SKM-1 (cell line): Measurements from ENCODE around the gene UBE2R2.
A peak's percentile ranks its signal among the peaks of the same experiment; 100 is the strongest.
"Not testable (repeated sequence)": the region's sequence is repeated elsewhere in the genome, so short reads cannot be mapped to it uniquely, and the experiment has no call there.

Experiments
- DNase-seq: peaks from one replicate; lab custom pipeline; 2025; ENCODE audit not compliant: unreplicated experiment; lab: John Stamatoyannopoulos, UW

Gene UBE2R2

GRCh38 chr9:33798545-33798944, 18.4 kb upstream of the UBE2R2 start:
- DNase-seq: no peak

- no peak for DNase-seq
Observed at GRCh38 chr9:33799928-33800704, 16.8 kb upstream of the UBE2R2 start.

DNA sequence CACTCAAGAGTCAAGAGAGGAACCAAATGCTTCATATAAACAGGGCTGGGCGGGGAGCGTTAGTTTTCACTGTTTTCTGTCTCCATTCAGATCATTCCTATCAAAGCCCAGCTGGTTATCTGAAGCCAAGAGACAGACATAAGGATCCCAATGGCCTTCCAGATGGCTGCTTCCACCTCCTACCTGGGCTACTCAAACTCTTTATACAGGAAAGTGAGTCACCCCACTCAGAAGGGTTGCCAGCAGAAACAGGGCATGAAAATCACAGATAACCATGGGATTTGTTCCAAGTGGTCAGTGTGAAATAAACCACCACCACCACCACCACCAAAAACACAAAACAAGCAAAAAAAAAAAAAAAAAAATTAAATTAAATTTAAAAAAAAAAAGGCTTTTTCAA, 16.1 kb upstream of the UBE2R2 start:
- DNase-seq: no peak

DNA sequence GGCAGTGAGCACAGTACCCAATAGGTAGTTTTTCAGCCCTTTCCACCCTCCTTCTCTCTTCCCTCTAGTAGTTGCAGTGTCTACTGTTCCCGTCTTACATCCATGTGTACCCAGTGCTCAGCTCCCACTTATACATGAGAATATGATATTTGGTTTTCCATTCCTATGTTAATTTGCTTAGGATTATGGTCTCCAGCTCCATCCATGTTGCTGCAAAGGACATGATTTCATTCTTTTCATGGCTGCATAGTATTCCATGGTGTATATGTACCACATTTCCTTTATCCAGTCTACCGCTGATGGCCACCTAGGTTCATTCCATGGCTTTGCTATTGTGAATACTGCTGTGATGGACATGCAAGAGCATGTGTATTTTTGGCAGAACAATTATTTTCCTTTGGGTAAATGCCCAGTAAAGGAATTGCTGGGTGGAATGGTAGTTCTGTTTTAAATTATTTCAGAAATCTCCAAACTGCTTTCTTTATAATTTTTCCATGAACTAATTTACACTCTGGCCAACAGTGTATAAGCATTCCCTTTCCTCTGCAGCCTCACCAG, 14.9 kb upstream of the UBE2R2 start:
- not testable (repeated sequence) for DNase-seq

- DNase-seq: not testable (repeated sequence)
Observed at GRCh38 chr9:33804196-33804595, 12.8 kb upstream of the UBE2R2 start.

DNA sequence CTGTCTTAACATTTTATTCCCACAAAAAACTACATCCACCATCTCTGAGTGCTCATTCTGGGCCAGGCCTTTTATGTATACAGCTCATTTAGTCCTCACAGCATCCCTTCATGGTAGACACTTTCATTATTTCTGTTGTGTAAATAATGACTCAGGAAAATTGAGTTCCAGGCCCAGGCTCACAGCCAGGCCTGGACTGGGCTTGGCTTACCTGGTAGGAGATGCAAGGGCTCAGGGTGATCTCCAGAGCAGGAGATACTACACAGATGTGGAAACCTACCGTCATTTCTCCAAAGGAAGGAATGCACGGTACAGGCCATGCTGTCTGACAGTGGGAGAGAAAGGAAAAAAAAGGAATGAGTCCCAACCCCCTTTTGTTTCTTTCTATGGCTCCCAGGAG, 9.8 kb upstream of the UBE2R2 start:
- DNase-seq: not testable (repeated sequence)

- DNase-seq: not testable (repeated sequence)
Observed at GRCh38 chr9:33808979-33809322, 8.0 kb upstream of the UBE2R2 start.

DNA sequence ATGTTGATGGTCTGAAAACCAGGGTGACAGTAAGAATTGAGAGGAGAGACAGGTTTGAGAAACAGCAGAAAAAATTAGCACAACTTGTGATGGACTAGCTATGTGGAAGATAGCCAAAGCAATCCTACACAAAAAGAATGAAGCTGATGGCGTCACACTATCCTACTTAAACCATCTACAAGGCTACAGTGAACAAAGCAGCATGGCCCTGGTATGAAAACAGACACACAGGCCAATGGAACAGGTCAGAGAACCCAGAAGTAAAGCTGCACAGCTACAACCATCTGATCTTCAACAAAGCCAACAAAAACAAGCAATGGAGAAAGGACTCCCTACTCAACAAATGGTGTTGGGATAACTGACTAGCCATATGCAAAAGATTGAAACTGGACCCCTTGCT, 7.5 kb upstream of the UBE2R2 start:
- no peak for DNase-seq

- DNase-seq: peak; percentile 31
Observed at GRCh38 chr9:33813712-33814641, 3.0 kb upstream of the UBE2R2 start.

DNA sequence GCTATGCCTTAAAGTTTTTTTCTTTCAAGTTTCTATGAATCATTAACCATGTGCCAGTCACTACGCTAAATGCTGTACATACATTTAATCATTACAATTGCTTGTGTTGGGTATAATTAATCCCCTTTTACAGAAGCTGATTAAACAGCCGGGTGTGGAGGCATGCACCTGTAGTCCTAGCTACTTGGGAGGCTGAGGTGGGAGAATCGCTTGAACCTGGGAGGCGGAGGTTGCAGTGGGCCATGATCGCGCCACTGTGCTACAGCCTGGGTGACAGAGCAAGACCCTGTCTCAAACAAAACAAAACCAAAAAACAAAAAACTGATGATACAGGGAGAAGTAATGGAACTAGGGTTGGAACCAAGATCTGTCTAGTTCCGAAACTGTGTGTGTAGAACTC, 1.2 kb upstream of the UBE2R2 start:
- no peak for DNase-seq

DNA sequence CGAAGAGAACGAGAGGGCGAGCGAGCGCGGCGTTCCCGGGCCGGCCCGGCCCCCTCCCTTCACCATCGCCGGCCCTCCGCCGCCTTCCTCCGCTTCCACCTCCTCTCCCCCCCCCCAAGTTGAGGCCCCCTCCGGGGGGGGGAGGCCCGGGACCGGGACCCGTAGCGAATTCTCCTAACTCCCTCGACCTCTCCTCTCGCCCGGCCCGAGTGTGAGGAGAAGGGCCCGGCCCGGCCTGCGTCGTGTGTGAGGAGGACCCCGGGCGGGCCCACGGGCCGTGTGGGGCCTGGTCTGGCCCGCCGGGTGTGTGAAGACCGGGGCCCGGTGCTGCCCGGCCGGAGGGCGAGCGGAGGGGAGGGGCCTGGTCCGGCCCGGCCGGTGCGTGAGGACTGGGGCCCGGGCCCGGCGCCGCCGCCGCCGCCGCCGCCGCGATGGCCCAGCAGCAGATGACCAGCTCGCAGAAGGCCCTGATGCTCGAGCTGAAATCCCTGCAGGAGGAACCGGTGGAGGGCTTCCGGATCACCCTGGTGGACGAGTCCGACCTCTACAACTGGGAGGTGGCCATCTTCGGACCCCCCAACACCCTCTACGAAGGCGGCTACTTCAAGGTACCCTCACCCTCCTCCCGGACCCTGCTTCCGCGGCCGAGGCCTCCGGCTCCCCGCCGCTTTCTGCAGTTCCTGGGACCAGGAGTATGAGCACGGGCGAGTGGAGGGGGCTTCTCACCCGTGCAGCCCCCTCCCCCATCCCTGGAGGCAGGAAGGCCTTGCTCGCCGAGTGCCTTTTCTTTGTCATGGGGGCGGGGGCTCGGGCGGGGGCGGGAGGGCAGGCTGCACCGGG, 587 bp downstream of the UBE2R2 start:
- no peak for DNase-seq

DNA sequence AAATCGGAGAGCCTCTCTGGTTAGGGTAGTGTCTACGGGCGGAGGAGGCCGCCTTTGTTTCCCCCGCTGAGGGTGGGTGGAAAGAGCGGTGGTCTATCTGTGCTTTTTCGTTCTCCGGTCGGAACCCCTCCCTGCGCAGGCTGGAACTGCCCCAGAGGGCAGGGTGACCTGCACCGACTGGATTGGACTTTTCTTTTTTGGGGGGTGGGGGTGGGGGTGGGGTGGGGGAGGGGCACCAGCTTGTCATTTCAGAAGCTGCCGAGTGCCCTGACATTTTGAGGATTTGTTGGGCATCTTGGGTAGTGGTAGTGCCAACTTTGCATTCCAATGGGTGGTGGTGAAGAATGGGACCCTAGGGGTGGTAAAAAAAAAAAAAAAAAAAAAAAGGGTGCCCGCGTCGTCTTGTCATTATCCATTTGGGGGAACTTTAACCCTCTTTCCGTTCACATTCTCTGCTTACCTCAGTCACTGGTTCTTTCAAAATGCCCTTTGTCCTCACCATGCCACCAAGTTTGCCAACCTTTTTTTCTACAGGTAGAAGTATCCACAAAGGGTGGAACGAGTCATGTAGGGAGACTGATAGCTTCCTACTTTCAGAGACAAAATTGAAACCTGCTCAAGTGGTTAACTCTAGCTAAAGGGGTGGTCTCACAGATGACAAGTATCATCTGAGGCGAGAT, 1.3 kb downstream of the UBE2R2 start:
- DNase-seq: no peak

DNA sequence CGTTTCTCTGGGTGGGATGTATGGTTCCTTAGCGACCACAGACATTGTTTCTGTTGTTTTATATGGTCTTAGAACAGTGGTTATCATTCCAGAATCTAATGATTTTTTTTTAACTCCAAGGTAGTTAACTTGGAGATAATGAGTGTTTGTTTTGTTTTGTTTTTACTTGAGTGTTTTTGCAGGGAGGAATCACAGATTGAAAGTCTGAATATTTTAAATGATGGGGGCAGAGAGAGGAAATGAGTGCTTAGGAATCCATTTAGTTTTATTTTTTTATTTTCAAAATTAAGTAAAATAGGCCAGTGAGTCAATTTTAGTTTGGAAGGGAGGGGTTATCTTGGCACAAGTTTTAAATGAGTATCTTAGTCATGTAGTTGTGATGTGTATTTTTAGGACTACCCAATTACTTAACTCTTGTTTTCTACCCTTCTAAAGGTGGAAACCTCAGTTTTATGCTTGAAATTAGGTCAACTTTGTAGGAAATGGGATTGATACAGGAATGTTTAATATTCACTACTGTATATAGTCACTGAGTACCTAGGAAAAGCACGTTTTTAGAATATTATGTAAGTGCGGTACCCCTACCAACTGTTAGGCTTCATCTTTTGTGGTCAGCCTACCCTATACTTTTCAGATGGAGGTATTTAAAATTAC, 2.0 kb downstream of the UBE2R2 start:
- DNase-seq: no peak

DNA sequence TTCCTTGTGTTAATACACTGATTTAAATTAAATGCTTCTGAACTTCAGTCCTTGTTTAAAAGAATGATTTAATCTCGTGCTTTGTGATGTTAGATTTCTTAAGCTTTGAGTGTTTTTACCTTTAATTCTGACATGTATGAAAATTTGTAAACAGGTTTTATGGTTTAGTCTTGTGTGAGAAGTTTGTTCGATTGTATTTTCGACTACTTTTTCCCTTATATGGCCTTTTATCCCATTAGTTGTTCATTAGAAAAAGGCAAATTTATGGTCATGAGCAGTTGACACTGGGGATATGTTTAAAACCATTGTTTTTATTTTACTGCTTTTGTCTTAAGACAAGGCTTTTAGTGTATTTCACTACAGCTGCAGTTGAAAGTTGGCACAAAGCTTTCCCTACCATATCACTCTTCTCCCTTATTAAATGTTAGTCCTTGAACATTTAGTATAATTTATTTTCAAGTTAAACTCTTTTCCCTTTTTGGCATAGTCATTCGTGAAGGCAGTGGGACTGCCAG, 3.3 kb downstream of the UBE2R2 start:
- DNase-seq: no peak

DNA sequence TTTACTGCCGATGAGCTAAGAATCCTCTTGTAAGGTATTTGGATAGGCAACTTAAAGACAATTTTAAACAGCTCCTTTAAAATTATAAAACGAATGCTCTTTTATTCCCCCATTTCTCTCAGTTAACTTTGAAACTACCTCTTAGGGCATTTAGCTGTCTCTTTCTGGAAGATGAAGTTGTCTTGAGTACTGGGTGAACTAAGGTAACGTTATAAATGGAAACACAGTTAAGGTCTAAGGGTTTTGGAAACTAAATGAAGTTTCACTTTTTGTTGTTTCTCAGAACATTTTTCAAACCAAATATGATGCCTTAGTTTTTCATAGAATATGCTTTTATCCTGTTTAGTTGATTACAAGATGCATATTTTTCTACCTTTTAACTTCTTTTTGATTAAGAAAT, 6.8 kb downstream of the UBE2R2 start:
- DNase-seq: no peak

- not testable (repeated sequence) for DNase-seq
Observed at GRCh38 chr9:33827285-33827684, 10.3 kb downstream of the UBE2R2 start.

DNA sequence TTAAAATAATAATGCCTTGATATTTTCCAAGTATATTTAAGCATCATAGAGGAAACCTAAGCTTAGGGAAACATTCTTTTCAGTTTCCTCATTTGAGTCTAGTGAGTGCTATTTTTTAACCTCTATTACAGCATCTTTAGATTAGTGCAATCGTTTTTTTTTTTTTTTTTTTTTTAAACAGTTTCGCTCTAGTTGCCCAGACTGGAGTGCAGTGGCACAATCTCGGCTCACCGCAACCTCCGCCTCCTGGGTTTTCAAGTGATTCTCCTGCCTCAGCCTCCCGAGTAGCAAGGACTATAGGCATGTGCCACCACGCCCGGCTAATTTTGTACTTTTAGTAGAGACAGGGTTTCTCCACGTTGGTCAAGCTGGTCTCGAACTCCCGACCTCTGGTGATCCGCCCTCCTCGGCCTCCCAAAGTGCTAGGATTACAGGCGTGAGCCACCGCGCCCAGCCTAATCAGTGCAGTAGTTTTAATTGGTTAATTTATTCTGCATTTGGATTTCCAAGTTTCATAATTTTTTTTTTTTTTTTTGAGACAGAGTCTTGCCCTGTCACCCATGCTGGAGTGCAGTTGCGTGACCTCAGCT, 12.8 kb downstream of the UBE2R2 start:
- not testable (repeated sequence) for DNase-seq

GRCh38 chr9:33835625-33836260, 18.8 kb downstream of the UBE2R2 start:
- no peak for DNase-seq

GRCh38 chr9:33836261-33836660, 19.3 kb downstream of the UBE2R2 start:
- DNase-seq: peak; percentile 66
